H1 (cell line): ENCODE measurements around the gene TSHZ2. TPM values are rescaled to one million over a fixed set of nuclear protein-coding genes. Genes with fewer than 3 reads are reported as not detected.

Source experiments
- CTCF ChIA-PET: fragments of 300-600 bp; sonication (Branson Sonifier 250); formaldehyde crosslinking; loops from one replicate; lab custom pipeline; 2021; ENCODE audit not compliant: partially characterized antibody; lab: Charles Lee
- POLR2A ChIA-PET: fragments of 300-600 bp; sonication (Branson Sonifier 250); formaldehyde crosslinking; loops from one replicate; lab custom pipeline; 2021; ENCODE audit warnings: inconsistent platforms; ENCODE audit not compliant: partially characterized antibody; lab: Charles Lee
- DNase-seq, 2 experiments: peaks; one replicate each; pipeline versions ENCODE4 v3.0.0 to v3.0.0-alpha.2; 2010 to 2022; ENCODE audit warnings: low spot score in 2 of 2, low read depth in 1 of 2, mixed read lengths in 1 of 2
- FAIRE-seq: peaks from 2 replicates; lab custom pipeline; 2011; peaks lifted over from hg19 to GRCh38; lab: Jason Lieb, UNC
- H2AFZ ChIP-seq: 2 replicates; pipeline ENCODE4 v1.8.1; 2012; ENCODE audit warnings: low read length, inconsistent platforms
- H2AK5ac ChIP-seq: 2 replicates; pipeline ENCODE4 v1.6.1; 2013; ENCODE audit warnings: low read depth, low read length
- H2BK120ac ChIP-seq: replicated peaks from 2 replicates; pipeline ENCODE3; 2013; ENCODE audit warnings: low read depth, low read length, inconsistent platforms
- H2BK12ac ChIP-seq: 2 replicates; pipeline ENCODE4 v1.6.1; 2013; ENCODE audit warnings: low read depth, low read length
- H2BK15ac ChIP-seq: 2 replicates; pipeline ENCODE4 v1.6.1; 2013; ENCODE audit warnings: low read length
- H2BK20ac ChIP-seq: 2 replicates; pipeline ENCODE4 v1.6.1; 2013; ENCODE audit warnings: low read length
- H2BK5ac ChIP-seq: 2 replicates; pipeline ENCODE4 v1.6.1; 2013; ENCODE audit warnings: low read depth, low read length
- H3K14ac ChIP-seq: 2 replicates; pipeline ENCODE4 v1.6.1; 2013; ENCODE audit warnings: inconsistent platforms; ENCODE audit not compliant: insufficient read length
- H3K18ac ChIP-seq: 2 replicates; pipeline ENCODE4 v1.6.1; 2013; ENCODE audit warnings: low read length; ENCODE audit errors: extremely low read depth
- H3K23ac ChIP-seq: 2 replicates; pipeline ENCODE4 v1.6.1; 2013; ENCODE audit warnings: inconsistent platforms; ENCODE audit not compliant: insufficient read length
- H3K23me2 ChIP-seq: 2 replicates; pipeline ENCODE4 v1.6.1; 2013; ENCODE audit warnings: low read depth, low read length
- H3K27ac ChIP-seq: 2 replicates; pipeline ENCODE4 v1.6.1; 2011; ENCODE audit warnings: low read depth, low read length, inconsistent platforms
- H3K27me3 ChIP-seq, 4 experiments: replicated peaks in 1 of 4; 1 replicate in 1 of 4; 2 replicates in 3 of 4; pipeline versions ENCODE4 v1.6.1 to v1.8.1; 2011 to 2013; ENCODE audit warnings: low read length in 3 of 4, mild to moderate bottlenecking in 3 of 4, inconsistent platforms in 2 of 4, mixed read lengths in 2 of 4, moderate library complexity in 1 of 4; ENCODE audit not compliant: control insufficient read depth in 3 of 4, insufficient read depth in 3 of 4; ENCODE audit errors: extremely low read depth in 1 of 4
- H3K36me3 ChIP-seq, 4 experiments: 2 replicates each; pipeline versions ENCODE4 v1.6.1 to v1.8.1; 2011 to 2013; ENCODE audit warnings: mild to moderate bottlenecking in 4 of 4, low read length in 3 of 4, moderate library complexity in 2 of 4, control low read depth in 1 of 4, inconsistent platforms in 1 of 4; ENCODE audit not compliant: insufficient read depth in 4 of 4, control insufficient read depth in 2 of 4
- H3K4ac ChIP-seq: replicated peaks from 2 replicates; pipeline ENCODE3; 2013; ENCODE audit warnings: low read length, low read depth, mixed read lengths, inconsistent platforms; ENCODE audit not compliant: insufficient read length
- H3K4me1 ChIP-seq, 4 experiments: replicated peaks in 1 of 4; 1 replicate in 1 of 4; 2 replicates in 3 of 4; pipeline versions ENCODE4 v1.6.1 to v1.8.1; 2011 to 2013; ENCODE audit warnings: low read length in 3 of 4, inconsistent platforms in 2 of 4, mixed read lengths in 1 of 4; ENCODE audit not compliant: insufficient read depth in 4 of 4, control insufficient read depth in 3 of 4
- H3K4me2 ChIP-seq, 2 experiments: 2 replicates each; pipeline versions ENCODE4 v1.6.1 to v1.8.1; 2011 to 2013; ENCODE audit warnings: low read depth in 2 of 2, low read length in 2 of 2, control low read depth in 1 of 2, inconsistent platforms in 1 of 2, mild to moderate bottlenecking in 1 of 2; ENCODE audit not compliant: insufficient read depth in 1 of 2
- H3K4me3 ChIP-seq, 4 experiments: fragments of 200-600, 300-600 bp in 1 of 4; sonication (generic), shearing (Covaris generic), sonication (Bioruptor Twin) in 1 of 4; 2 replicates each; pipeline versions ENCODE4 v1.5.1 to v1.8.1; 2011 to 2016; ENCODE audit warnings: low read length in 4 of 4, low read depth in 3 of 4, control low read depth in 2 of 4, inconsistent platforms in 2 of 4, mild to moderate bottlenecking in 2 of 4, mixed read lengths in 1 of 4, moderate library complexity in 1 of 4; ENCODE audit not compliant: insufficient read depth in 2 of 4; ENCODE audit errors: extremely low read depth in 1 of 4
- H3K56ac ChIP-seq: replicated peaks from 2 replicates; pipeline ENCODE3; 2013; ENCODE audit warnings: low read depth, mild to moderate bottlenecking, mixed read lengths, low read length, inconsistent platforms; ENCODE audit not compliant: insufficient read length
- H3K79me1 ChIP-seq: 2 replicates; pipeline ENCODE4 v1.6.1; 2013; ENCODE audit warnings: low read depth, low read length, control low read depth
- H3K79me2 ChIP-seq, 2 experiments: 2 replicates each; pipeline versions ENCODE4 v1.6.1 to v1.8.1; 2012 to 2013; ENCODE audit warnings: low read length in 2 of 2, mild to moderate bottlenecking in 2 of 2, inconsistent platforms in 1 of 2; ENCODE audit not compliant: insufficient read depth in 2 of 2, control insufficient read depth in 1 of 2
- H3K9ac ChIP-seq, 4 experiments: replicated peaks in 1 of 4; 1 replicate in 1 of 4; 2 replicates in 3 of 4; pipeline versions ENCODE4 v1.6.1 to v1.8.1; 2011 to 2013; ENCODE audit warnings: low read depth in 3 of 4, low read length in 3 of 4, control low read depth in 2 of 4, mild to moderate bottlenecking in 2 of 4, moderate library complexity in 2 of 4, inconsistent platforms in 1 of 4; ENCODE audit errors: extremely low read depth in 1 of 4
- H3K9me3 ChIP-seq, 2 experiments: 2 replicates each; pipeline versions ENCODE4 v1.6.1 to v1.8.1; 2012 to 2013; ENCODE audit warnings: mild to moderate bottlenecking in 2 of 2, moderate library complexity in 2 of 2, control low read depth in 1 of 2, inconsistent platforms in 1 of 2, low read depth in 1 of 2, low read length in 1 of 2, mixed read lengths in 1 of 2; ENCODE audit not compliant: insufficient read depth in 2 of 2
- H4K20me1 ChIP-seq, 2 experiments: replicated peaks in 1 of 2; 2 replicates each; pipeline versions ENCODE3 to v1.8.1; 2011 to 2013; ENCODE audit warnings: inconsistent platforms in 2 of 2, low read length in 2 of 2, mild to moderate bottlenecking in 1 of 2; ENCODE audit not compliant: insufficient read depth in 2 of 2, control insufficient read depth in 1 of 2
- H4K5ac ChIP-seq: 2 replicates; pipeline ENCODE4 v1.6.1; 2013; ENCODE audit warnings: low read length, low read depth, mixed read lengths, inconsistent platforms; ENCODE audit not compliant: insufficient read length
- H4K8ac ChIP-seq: 2 replicates; pipeline ENCODE4 v1.8.0; 2013; ENCODE audit warnings: mild to moderate bottlenecking, moderate library complexity, low read length, inconsistent platforms; ENCODE audit not compliant: insufficient read depth; ENCODE audit errors: extremely low read depth
- H4K91ac ChIP-seq: replicated peaks from 2 replicates; pipeline ENCODE3; 2013; ENCODE audit warnings: low read length, mixed read lengths, inconsistent platforms; ENCODE audit not compliant: insufficient read length
- CHD1 ChIP-seq: IDR thresholded peaks from 2 replicates; pipeline ENCODE4 v1.6.1; 2012; ENCODE audit warnings: low read depth, low read length, improper control_type of control experiment
- JUND ChIP-seq: IDR thresholded peaks from 2 replicates; pipeline ENCODE4 v1.6.1; 2011; ENCODE audit warnings: mild to moderate bottlenecking, improper control_type of control experiment, low read length
- RBBP5 ChIP-seq: IDR thresholded peaks from 2 replicates; pipeline ENCODE4 v1.7.1; 2012; ENCODE audit warnings: low read depth, mild to moderate bottlenecking, inconsistent platforms, low read length, moderate library complexity, borderline replicate concordance
- SP4 ChIP-seq: IDR thresholded peaks from 2 replicates; pipeline ENCODE4 v1.6.1; 2012; ENCODE audit warnings: low read length, inconsistent platforms
- TAF1 ChIP-seq: IDR thresholded peaks from 2 replicates; pipeline ENCODE4 v1.6.1; 2011; ENCODE audit warnings: mild to moderate bottlenecking, low read depth, low read length
- YY1 ChIP-seq: IDR thresholded peaks from 2 replicates; pipeline ENCODE4 v1.6.1; 2011; ENCODE audit warnings: low read depth, mild to moderate bottlenecking, low read length
- ZNF274 ChIP-seq: IDR thresholded peaks from 2 replicates; pipeline ENCODE4 v1.7.0; 2012; ENCODE audit warnings: low read length, borderline replicate concordance; ENCODE audit errors: extremely low read depth
- polyA plus RNA-seq, 7 experiments: library from polyadenylated mRNA; depleted of rRNA in 3 of 7; stranded (reverse) in 5 of 7; unstranded in 2 of 7; fragments of >200 nt in 5 of 7; fragments of 200-250 nt in 2 of 7; gene quantifications; 1 replicate in 5 of 7; 2 replicates in 1 of 7; 4 replicates in 1 of 7; pipeline versions ENCODE4 v1.2.1 to v1.2.3, GENCODE V29; 2011 to 2013; ENCODE audit warnings: missing spikeins in 2 of 7, mixed read lengths in 2 of 7
- total RNA-seq: library from RNA; stranded (reverse); fragmentation: NEBNext Ultra II Directional; extraction: Animal tissue kit (Norgen Biotek cat#: 25700); gene quantifications from 2 replicates; pipeline ENCODE4 v1.2.1, GENCODE V29; 2021

Gene TSHZ2
- total and polyA plus RNA-seq, 2 of the 8 experiments (the other 6 are each of a cell fraction or from before 2014, with no cell fraction given): 0.14 to 0.30 TPM

GRCh38 chr20:53136473-53136872, 164.3 kb downstream of the TSHZ2 start:
- Histone ChIP-seq H3K4me2 (no peak overlapping the region), H3K4me1 (peaks cover 0 to 2% (median 0%) of the 10 kb centered on the region in 4 experiments; a peak in 2 of 7 replicates), H3K23ac (no peak overlapping the region), H3K14ac (no peak overlapping the region), H2BK5ac (no peak overlapping the region), H2AFZ (no peak overlapping the region), H3K56ac (no peak overlapping the region), H3K18ac (no peak overlapping the region), H3K79me1 (no peaks in the 10 kb centered on the region), H2BK120ac (no peak overlapping the region), H3K4me3 (no peak overlapping the region), H4K91ac (no peak overlapping the region), H2BK12ac (no peak overlapping the region), H3K27ac (no peak overlapping the region), H3K36me3 (no peaks in the 10 kb centered on the region), H3K9me3 (no peaks in the 10 kb centered on the region), H4K5ac (no peak overlapping the region), H3K9ac (no peak overlapping the region), H4K20me1 (no peaks in the 10 kb centered on the region), H3K23me2 (peaks cover 2% of the 10 kb centered on the region; the same call in 1 of the 2 replicates), H3K27me3 (no peaks in the 10 kb centered on the region), H2BK15ac (no peak overlapping the region), H2AK5ac (no peak overlapping the region), H3K79me2 (no peaks in the 10 kb centered on the region), H4K8ac (no peak overlapping the region), H2BK20ac (no peak overlapping the region), H3K4ac (no peak overlapping the region)
- FAIRE-seq (no peak), DNase-seq (no peak)
- TF ChIP-seq ZNF274 (no peak), TAF1 (no peak), RBBP5 (no peak), CHD1 (no peak), JUND (no peak), YY1 (no peak), SP4 (no peak)
- ChIA-PET CTCF (interaction anchor here (0.6 to 2.0 kb wide), 2 partner anchors 72 to 338 kb away, joined by 4 to 5 read pairs; no protein-coding TSS in a partner anchor), POLR2A (no interaction called here)
